GM18858 (cell line): ENCODE measurements around the gene SAE1.

Experiments used
- ATAC-seq: cut with Tn5 transposase; IDR thresholded peaks from one replicate; pipeline ENCODE4 v1.9.1; 2021; ENCODE audit not compliant: unreplicated experiment

The SAE1 gene

GRCh38 chr19:47105874-47106273 is 24.8 kb upstream of the SAE1 start:
- no peak for ATAC-seq

GRCh38 chr19:47106821-47107201 is 23.8 kb upstream of the SAE1 start:
- no peak for ATAC-seq

- ATAC-seq, result no peak
These were observed 23.3 kb upstream of the SAE1 start for GRCh38 chr19:47107202-47107952.

- no peak for ATAC-seq
These were observed 22.5 kb upstream of the SAE1 start for GRCh38 chr19:47107953-47108746.

- no peak for ATAC-seq
These were observed 21.5 kb upstream of the SAE1 start for GRCh38 chr19:47109177-47109540.

- no peak for ATAC-seq
These were observed 20.9 kb upstream of the SAE1 start for GRCh38 chr19:47109541-47110375.

GRCh38 chr19:47110521-47111005 is 20.1 kb upstream of the SAE1 start:
- ATAC-seq, result no peak

GRCh38 chr19:47111006-47111621 is 19.5 kb upstream of the SAE1 start:
- ATAC-seq, result no peak

- ATAC-seq, result no peak
These were observed 18.9 kb upstream of the SAE1 start for GRCh38 chr19:47111682-47112165.

GRCh38 chr19:47112166-47112996 is 18.3 kb upstream of the SAE1 start:
- no peak for ATAC-seq

- peak; percentile 72 for ATAC-seq
These were observed 17.4 kb upstream of the SAE1 start, which contains the start of gene ZC3H4 for GRCh38 chr19:47112997-47113849. Gene ZC3H4 (minus strand): TSS chr19:47113776. CDS start chr19:47112584, 1,192 bp downstream.

GRCh38 chr19:47113850-47114651 is 16.6 kb upstream of the SAE1 start:
- no peak for ATAC-seq

- ATAC-seq, result no peak
These were observed 10.1 kb upstream of the SAE1 start for GRCh38 chr19:47120470-47121067.

- ATAC-seq, result no peak
These were observed 8.0 kb upstream of the SAE1 start for GRCh38 chr19:47122359-47123335.

GRCh38 chr19:47123406-47123805 is 7.2 kb upstream of the SAE1 start:
- ATAC-seq, result no peak

- ATAC-seq, result no peak
These were observed 5.5 kb upstream of the SAE1 start for GRCh38 chr19:47124937-47125668.
